Spleen (tissue), 10 donors: Measurements from ENCODE around the gene MYH1. TPM values are rescaled to one million over a fixed set of nuclear protein-coding genes. Genes with fewer than 3 reads are reported as not detected.

Source experiments
- polyA plus RNA-seq, 3 donors: library from polyadenylated mRNA; stranded (reverse); fragments of 200-250 nt; gene quantifications; one replicate each; pipeline ENCODE4 v1.2.1, GENCODE V29; 2013
- total RNA-seq, 7 donors: library from RNA; depleted of rRNA in 3 of 7; stranded (reverse); fragments of >200 nt in 3 of 7; fragmentation: NEBNext Ultra II Directional in 4 of 7; extraction: Animal tissue kit (Norgen Biotek cat#: 25700) in 4 of 7; gene quantifications; one replicate each; pipeline versions ENCODE4 v1.1.0 to v1.2.1, GENCODE V29; 2016 to 2021
- donor health status: healthy with polysubstance abuse.
- donor health status: DM: no; HTN: no; CAD: no; lungs with moderate emphysema.
- donor health status: DM: no; HTN: no; CAD: no.
- donor health status: Bipolar disorder and iron deficiency.
- donor health status: healthy.
- donor health status: DM: no; HTN: no; CAD: no.
- donor health status: DM: yes; HTN: yes; CAD: no.

MYH1 gene
- total and polyA plus RNA-seq, 10 donors, result 0.03 to 0.09 (median 0.06) TPM; not detected in 7

Other genes starting within 250 kb of the MYH1 start
- under 1 TPM in 3 of 7 donors, not detected in 4; 0.06 to 0.19 (median 0.07) TPM for gene MYH13, start 145.5 kb downstream of the MYH1 start, total RNA-seq
- gene MYH13, start 145.5 kb downstream of the MYH1 start, polyA plus RNA-seq, result under 1 TPM in 2 of 3 donors, not detected in 1; 0.02 to 0.03 TPM
- gene MYH8, start 96.6 kb downstream of the MYH1 start, total RNA-seq, result under 1 TPM in 6 of 7 donors, not detected in 1; 0.11 to 0.54 (median 0.22) TPM
- under 1 TPM; 0.02 to 0.35 (median 0.11) TPM for gene MYH8, start 96.6 kb downstream of the MYH1 start, polyA plus RNA-seq
- gene MYH4, start 49.0 kb downstream of the MYH1 start, total RNA-seq, result not detected
- not detected for gene MYH4, start 49.0 kb downstream of the MYH1 start, polyA plus RNA-seq
- not detected for gene MYH2, start 31.1 kb upstream of the MYH1 start, total RNA-seq
- gene MYH2, start 31.1 kb upstream of the MYH1 start, polyA plus RNA-seq, result under 1 TPM in 2 of 3 donors, not detected in 1; 0.03 to 0.11 TPM
- 1 to 10 TPM; 2.2 to 6.0 (median 3.1) TPM for gene MYH3, start 138.8 kb upstream of the MYH1 start, total RNA-seq
- gene MYH3, start 138.8 kb upstream of the MYH1 start, polyA plus RNA-seq, result 1 to 10 TPM; 4.9 to 9.0 (median 8.0) TPM
- 10 to 100 TPM; 10.8 to 31.1 (median 22.4) TPM for gene SCO1, start 179.0 kb upstream of the MYH1 start, total RNA-seq
- 1 to 10 TPM; 5.4 to 10.0 (median 8.3) TPM for gene SCO1, start 179.0 kb upstream of the MYH1 start, polyA plus RNA-seq
- gene ADPRM, start 179.1 kb upstream of the MYH1 start, total RNA-seq, result 10 to 100 TPM; 11.5 to 36.0 (median 16.8) TPM
- gene ADPRM, start 179.1 kb upstream of the MYH1 start, polyA plus RNA-seq, result 10 to 100 TPM; 14.5 to 23.3 (median 14.8) TPM
- gene TMEM220, start 211.5 kb upstream of the MYH1 start, total RNA-seq, result 10 to 100 TPM in 2 of 7 donors, 1 to 10 TPM in 5; 4.0 to 12.1 (median 6.1) TPM
- 1 to 10 TPM; 3.6 to 4.4 (median 4.3) TPM for gene TMEM220, start 211.5 kb upstream of the MYH1 start, polyA plus RNA-seq